HEK293 (cell line): Measurements from ENCODE around the gene POLH.

Experiments used
- CTCF ChIP-seq: fragments of 450-650 bp; formaldehyde crosslinking; IDR thresholded peaks from 2 replicates; pipeline ENCODE4 v1.5.1; 2016; ENCODE audit warnings: missing biosample characterization, missing genetic modification characterization
- GLI4 ChIP-seq: fragments of 450-650 bp; formaldehyde crosslinking; IDR thresholded peaks from 2 replicates; pipeline ENCODE4 v1.5.1; 2016; ENCODE audit warnings: missing biosample characterization, missing genetic modification characterization
- PRDM6 ChIP-seq: fragments of 450-650 bp; formaldehyde crosslinking; IDR thresholded peaks from 2 replicates; pipeline ENCODE4 v1.5.1; 2017; ENCODE audit warnings: missing biosample characterization, missing genetic modification characterization
- SETDB1 ChIP-seq: IDR thresholded peaks from one replicate; pipeline ENCODE4 v1.6.1; 2017; ENCODE audit warnings: mild to moderate bottlenecking, low read length, moderate library complexity, mixed read lengths; ENCODE audit not compliant: insufficient read length
- ZNF140 ChIP-seq: fragments of 450-650 bp; formaldehyde crosslinking; IDR thresholded peaks from 2 replicates; pipeline ENCODE4 v1.5.1; 2016; ENCODE audit warnings: missing biosample characterization, missing genetic modification characterization
- ZNF274 ChIP-seq, 2 experiments: fragments of 200-500 bp in 1 of 2; fragments of 450-650 bp in 1 of 2; sonication (Bioruptor generic) in 1 of 2; formaldehyde crosslinking in 1 of 2; IDR thresholded peaks; 2 replicates each; pipeline versions ENCODE4 v1.5.1 to v1.6.1; 2014 to 2016; ENCODE audit warnings: borderline replicate concordance in 1 of 2, inconsistent platforms in 1 of 2, low read length in 1 of 2, missing biosample characterization in 1 of 2, missing genetic modification characterization in 1 of 2
- ZNF37A ChIP-seq: fragments of 450-650 bp; IDR thresholded peaks from 2 replicates; pipeline ENCODE4 v1.5.1; 2018; ENCODE audit warnings: missing biosample characterization, missing genetic modification characterization
- ZNF501 ChIP-seq: fragments of 450-650 bp; formaldehyde crosslinking; IDR thresholded peaks from 2 replicates; pipeline ENCODE4 v1.5.1; 2016; ENCODE audit warnings: missing biosample characterization, missing genetic modification characterization
- ZSCAN5A ChIP-seq: fragments of 450-650 bp; formaldehyde crosslinking; IDR thresholded peaks from 2 replicates; pipeline ENCODE4 v1.5.1; 2016; ENCODE audit warnings: missing biosample characterization, missing genetic modification characterization

- TF ChIP-seq ZNF140 (tag by site-specific recombination) (no peak), ZNF37A (tag by site-specific recombination) (no peak), GLI4 (no peak), PRDM6 (tag by site-specific recombination) (no peak), ZNF501 (tag by site-specific recombination) (no peak), CTCF (tag by site-specific recombination) (no peak), SETDB1 (no peak), ZNF274 (IDR thresholded peaks at IDR 0.05; ENCODE audit: low read length) (no peak), ZNF274 (tag by site-specific recombination; IDR thresholded peaks at IDR 0.05; ENCODE audit: borderline replicate concordance) (no peak), ZSCAN5A (tag by site-specific recombination) (no peak)
Observed at GRCh38 chr6:43593938-43594337, 18.0 kb downstream of the POLH start.
